HepG2 (cell line): ENCODE measurements around the gene LRBA. TPM values are rescaled to one million over a fixed set of nuclear protein-coding genes. Genes with fewer than 3 reads are reported as not detected.

ENCODE experiments used
- ATAC-seq: fragments of 200-7000 bp; cut with Tn5 transposase; 3 replicates; pipeline ENCODE4 v1.9.1; 2020; ENCODE audit warnings: mild to moderate bottlenecking, moderate library complexity
- BruUV-seq: library from RNA; stranded (reverse); fragments of 400-500 nt; replicated peaks from 2 replicates; lab custom pipeline; 2021; lab: Mats Ljungman, UMichigan
- CTCF ChIA-PET: fragments of 300-600 bp; formaldehyde crosslinking; extraction: SDS; loops from one replicate; lab custom pipeline; 2021; ENCODE audit warnings: low total read pairs, inconsistent platforms, low intra/inter-chr PET ratio; lab: Yijun Ruan, JAX
- POLR2A ChIA-PET: fragments of 350-600 bp; sonication (Branson Sonifier 250); formaldehyde crosslinking; loops from one replicate; lab custom pipeline; 2020; ENCODE audit warnings: antibody characterized with exemption, inconsistent platforms; lab: Yijun Ruan, JAX
- DNase-seq: peaks from one replicate; pipeline ENCODE4 v3.0.0-alpha.2; 2015; ENCODE audit warnings: low spot score
- FAIRE-seq: peaks from 3 replicates; lab custom pipeline; 2011; peaks lifted over from hg19 to GRCh38; lab: Jason Lieb, UNC
- H2AFZ ChIP-seq: one replicate; pipeline ENCODE4 v1.6.1; 2011; ENCODE audit warnings: low read length, inconsistent platforms
- H3K27ac ChIP-seq: fragments of 300-600 bp; 3 replicates; pipeline ENCODE4 v1.8.0; 2011; ENCODE audit warnings: mixed run types, mild to moderate bottlenecking, mixed read lengths, low read length, inconsistent platforms; ENCODE audit not compliant: insufficient read depth; ENCODE audit errors: extremely low read length
- H3K27me3 ChIP-seq, 2 experiments: fragments of 200-600 bp in 1 of 2; 2 replicates in 1 of 2; 3 replicates in 1 of 2; pipeline versions ENCODE4 v1.6.0 to v1.8.0; 2011; ENCODE audit warnings: low read length in 2 of 2, mild to moderate bottlenecking in 2 of 2, moderate library complexity in 2 of 2, inconsistent platforms in 1 of 2; ENCODE audit not compliant: insufficient read depth in 2 of 2, control insufficient read depth in 1 of 2
- H3K36me3 ChIP-seq, 2 experiments: fragments of 200-600 bp in 1 of 2; replicated peaks in 1 of 2; 2 replicates in 1 of 2; 3 replicates in 1 of 2; pipeline versions ENCODE4 v1.5.1 to v1.8.0; 2011; ENCODE audit warnings: low read length in 2 of 2, inconsistent platforms in 1 of 2; ENCODE audit not compliant: insufficient read depth in 2 of 2, control insufficient read depth in 1 of 2
- H3K4me1 ChIP-seq: 2 replicates; pipeline ENCODE4 v1.5.1; 2012; ENCODE audit warnings: low read length, inconsistent platforms; ENCODE audit not compliant: insufficient read depth
- H3K4me2 ChIP-seq: 2 replicates; pipeline ENCODE4 v1.6.0; 2011; ENCODE audit warnings: low read depth, low read length, inconsistent platforms
- H3K4me3 ChIP-seq, 3 experiments: fragments of 200-600 bp in 1 of 3; sonication (generic), shearing (Covaris generic) in 1 of 3; replicated peaks in 1 of 3; 2 replicates each; pipeline ENCODE4 v1.5.1; 2011 to 2016; ENCODE audit warnings: low read length in 3 of 3, inconsistent platforms in 2 of 3, low read depth in 2 of 3, mild to moderate bottlenecking in 2 of 3, control low read depth in 1 of 3, mixed read lengths in 1 of 3; ENCODE audit not compliant: insufficient read depth in 1 of 3
- H3K79me2 ChIP-seq: one replicate; pipeline ENCODE4 v1.6.1; 2011; ENCODE audit warnings: low read length, inconsistent platforms; ENCODE audit not compliant: insufficient read depth
- H3K9ac ChIP-seq: 2 replicates; pipeline ENCODE4 v1.6.0; 2011; ENCODE audit warnings: mild to moderate bottlenecking, low read depth, low read length, inconsistent platforms; ENCODE audit not compliant: insufficient read depth
- H3K9me3 ChIP-seq: 2 replicates; pipeline ENCODE4 v1.5.1; 2012; ENCODE audit warnings: mild to moderate bottlenecking, low read length
- H4K20me1 ChIP-seq: 2 replicates; pipeline ENCODE4 v1.6.0; 2011; ENCODE audit warnings: inconsistent platforms, mild to moderate bottlenecking, low read length, moderate library complexity; ENCODE audit not compliant: insufficient read depth
- ATF1 ChIP-seq: IDR thresholded peaks from 2 replicates; pipeline ENCODE4 v1.6.1; 2016; ENCODE audit warnings: mild to moderate bottlenecking, control low read depth
- CEBPB ChIP-seq: IDR thresholded peaks from 2 replicates; pipeline ENCODE4 v1.6.1; 2011; ENCODE audit warnings: low read depth, low read length, improper control_type of control experiment, borderline replicate concordance
- CHD2 ChIP-seq: IDR thresholded peaks from 2 replicates; pipeline ENCODE4 v1.6.1; 2011; ENCODE audit warnings: low read depth, low read length, improper control_type of control experiment
- GZF1 ChIP-seq: sonication (generic); formaldehyde crosslinking; IDR thresholded peaks from 2 replicates; pipeline ENCODE4 v1.5.1; 2020; ENCODE audit warnings: mild to moderate bottlenecking, missing genetic modification reagents
- MED13 ChIP-seq: sonication (generic); formaldehyde crosslinking; IDR thresholded peaks from 2 replicates; pipeline ENCODE4 v1.5.0; 2020; ENCODE audit warnings: missing genetic modification reagents
- NCOA5 ChIP-seq: sonication (generic); formaldehyde crosslinking; IDR thresholded peaks from 2 replicates; pipeline ENCODE4 v1.4.0; 2020; ENCODE audit warnings: missing genetic modification reagents
- TOE1 ChIP-seq: sonication (generic); formaldehyde crosslinking; IDR thresholded peaks from 2 replicates; pipeline ENCODE4 v1.4.0; 2020; ENCODE audit warnings: mild to moderate bottlenecking, missing genetic modification reagents
- ZBTB2 ChIP-seq: sonication (generic); formaldehyde crosslinking; IDR thresholded peaks from 2 replicates; pipeline ENCODE4 v1.8.0; 2022; ENCODE audit warnings: low read depth, missing genetic modification reagents
- ZNF180 ChIP-seq: sonication (generic); formaldehyde crosslinking; IDR thresholded peaks from 2 replicates; pipeline ENCODE4 v1.4.0; 2020; ENCODE audit warnings: low read depth, missing genetic modification reagents, borderline replicate concordance
- ZNF280D ChIP-seq: sonication (generic); formaldehyde crosslinking; IDR thresholded peaks from 2 replicates; pipeline ENCODE4 v1.5.1; 2020; ENCODE audit warnings: mild to moderate bottlenecking, missing genetic modification reagents
- ZNF816 ChIP-seq: sonication (generic); formaldehyde crosslinking; IDR thresholded peaks from 2 replicates; pipeline ENCODE4 v1.8.0; 2022; ENCODE audit warnings: missing genetic modification reagents, mild to moderate bottlenecking, borderline replicate concordance
- WGBS: methylation state at CpG from one replicate; pipeline ENCODE4 v1.1.6; 2017; ENCODE audit warnings: low lambda C conversion rate; 5-methylcytosine and 5-hydroxymethylcytosine counted together
- in situ Hi-C: cut with HindIII; loops from 2 replicates; pipeline ENCODE4 v1.10.0; 2017; ENCODE audit warnings: low pct_unique_long_range_greater_than_20kb; ENCODE audit not compliant: extremely low pct_ligation_motif_present
- intact Hi-C: fragments of 100-400 bp; cut with micrococcal nuclease; formaldehyde crosslinking; loops from one replicate; pipeline ENCODE4 v1.10.0; 2022; ENCODE audit not compliant: unreplicated experiment
- polyA plus RNA-seq, 8 experiments: library from polyadenylated mRNA; depleted of rRNA in 3 of 8; stranded (reverse) in 7 of 8; unstranded in 1 of 8; fragments of >200 nt; fragmentation: Illumina TruSeq in 4 of 8; extraction: Trizol in 4 of 8; gene quantifications; 2 replicates each; pipeline versions ENCODE4 v1.2.1 to v1.2.3, GENCODE V29; 2011 to 2016; ENCODE audit warnings: low read depth in 4 of 8, missing spikeins in 1 of 8, mixed read lengths in 1 of 8; ENCODE audit not compliant: insufficient read depth in 1 of 8
- total RNA-seq, 5 experiments: library from RNA; depleted of rRNA; stranded (reverse); fragments of >200 nt; fragmentation: Illumina TruSeq; extraction: Trizol; gene quantifications; 2 replicates each; pipeline ENCODE4 v1.2.3, GENCODE V29; 2016; ENCODE audit warnings: low read depth in 1 of 5
- TF ChIP-seq, protein P1 (sequence below): fragments of 450-650 bp; IDR thresholded peaks from 2 replicates; pipeline ENCODE4 v1.6.1; 2017; ENCODE audit warnings: mild to moderate bottlenecking

Gene LRBA
- total and polyA plus RNA-seq, 2 of the 13 experiments (the other 11 are each of a cell fraction or from before 2014, with no cell fraction given), result 21.0 to 37.2 TPM

GRCh38 chr4:150525321-150525868, 489.7 kb downstream of the LRBA start:
- intact Hi-C loops (no loop called here), in situ Hi-C loops (no loop called here)
- TF ChIP-seq CEBPB (0 out of 2 replicates have a peak, but pooled peaks have one; percentile 28), ZNF280D (CRISPR knock-in tag) (no peak)
- Histone ChIP-seq H3K27ac (no peak overlapping the region), H3K9ac (no peak overlapping the region), H3K27me3 (no peaks in the 10 kb centered on the region), H3K9me3 (no peaks in the 10 kb centered on the region), H3K79me2 (no peaks in the 10 kb centered on the region), H4K20me1 (no peaks in the 10 kb centered on the region), H3K4me2 (no peak overlapping the region), H3K4me3 (no peak overlapping the region), H3K4me1 (no peaks in the 10 kb centered on the region), H2AFZ (no peak overlapping the region), H3K36me3 (no peaks in the 10 kb centered on the region)
- WGBS, result 69% methylated on average over 3 of the region's 3 CpGs
- DNase-seq (no peak), FAIRE-seq (no peak), ATAC-seq (no peak)
- no TSS peak for BruUV-seq
- CTCF ChIA-PET, result no interaction called here
- POLR2A ChIA-PET, result no interaction called here

- Histone ChIP-seq H3K9me3 (no peaks in the 10 kb centered on the region), H3K4me1 (no peaks in the 10 kb centered on the region), H3K4me3 (no peak overlapping the region), H3K27ac (no peak overlapping the region), H3K36me3 (no peaks in the 10 kb centered on the region), H3K27me3 (no peaks in the 10 kb centered on the region), H2AFZ (no peak overlapping the region), H4K20me1 (no peaks in the 10 kb centered on the region; the same call in 1 of the 2 replicates), H3K9ac (no peak overlapping the region), H3K79me2 (no peaks in the 10 kb centered on the region), H3K4me2 (no peak overlapping the region)
- CTCF ChIA-PET, result no interaction called here
- DNase-seq (no peak), ATAC-seq (no peak), FAIRE-seq (no peak)
- WGBS, result 79% methylated on average over 3 of the region's 3 CpGs
- intact Hi-C loops, result no loop called here
- in situ Hi-C loops, result no loop called here
- POLR2A ChIA-PET, result no interaction called here
- BruUV-seq, result no TSS peak
- TF ChIP-seq TOE1 (no peak), ZNF180 (no peak), GZF1 (no peak), MED13 (CRISPR knock-in tag) (no peak), CHD2 (no peak), NCOA5 (CRISPR knock-in tag) (no peak), ZBTB2 (no peak), ATF1 (CRISPR knock-in tag) (no peak), ZNF816 (CRISPR knock-in tag) (no peak)
- TF ChIP-seq, protein P1, sequence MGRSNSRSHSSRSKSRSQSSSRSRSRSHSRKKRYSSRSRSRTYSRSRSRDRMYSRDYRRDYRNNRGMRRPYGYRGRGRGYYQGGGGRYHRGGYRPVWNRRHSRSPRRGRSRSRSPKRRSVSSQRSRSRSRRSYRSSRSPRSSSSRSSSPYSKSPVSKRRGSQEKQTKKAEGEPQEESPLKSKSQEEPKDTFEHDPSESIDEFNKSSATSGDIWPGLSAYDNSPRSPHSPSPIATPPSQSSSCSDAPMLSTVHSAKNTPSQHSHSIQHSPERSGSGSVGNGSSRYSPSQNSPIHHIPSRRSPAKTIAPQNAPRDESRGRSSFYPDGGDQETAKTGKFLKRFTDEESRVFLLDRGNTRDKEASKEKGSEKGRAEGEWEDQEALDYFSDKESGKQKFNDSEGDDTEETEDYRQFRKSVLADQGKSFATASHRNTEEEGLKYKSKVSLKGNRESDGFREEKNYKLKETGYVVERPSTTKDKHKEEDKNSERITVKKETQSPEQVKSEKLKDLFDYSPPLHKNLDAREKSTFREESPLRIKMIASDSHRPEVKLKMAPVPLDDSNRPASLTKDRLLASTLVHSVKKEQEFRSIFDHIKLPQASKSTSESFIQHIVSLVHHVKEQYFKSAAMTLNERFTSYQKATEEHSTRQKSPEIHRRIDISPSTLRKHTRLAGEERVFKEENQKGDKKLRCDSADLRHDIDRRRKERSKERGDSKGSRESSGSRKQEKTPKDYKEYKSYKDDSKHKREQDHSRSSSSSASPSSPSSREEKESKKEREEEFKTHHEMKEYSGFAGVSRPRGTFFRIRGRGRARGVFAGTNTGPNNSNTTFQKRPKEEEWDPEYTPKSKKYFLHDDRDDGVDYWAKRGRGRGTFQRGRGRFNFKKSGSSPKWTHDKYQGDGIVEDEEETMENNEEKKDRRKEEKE, result no peak
These were observed 496.5 kb downstream of the LRBA start for GRCh38 chr4:150518559-150518958.
